H1 (cell line): ENCODE data around the gene DAB2IP. TPM values are rescaled to one million over a fixed set of nuclear protein-coding genes. Genes with fewer than 3 reads are reported as not detected.

ENCODE experiments used
- CREB1 ChIP-seq: IDR thresholded peaks from 2 replicates; pipeline ENCODE4 v1.6.1; 2012; ENCODE audit warnings: inconsistent platforms
- EGR1 ChIP-seq: IDR thresholded peaks from 2 replicates; pipeline ENCODE4 v1.6.1; 2011; ENCODE audit warnings: low read depth, low read length, borderline replicate concordance
- EP300 ChIP-seq, 2 experiments: IDR thresholded peaks; 1 replicate in 1 of 2; 2 replicates in 1 of 2; pipeline ENCODE4 v1.6.1; 2011 to 2012; ENCODE audit warnings: low read depth in 2 of 2, low read length in 2 of 2, mild to moderate bottlenecking in 2 of 2, borderline replicate concordance in 1 of 2, inconsistent platforms in 1 of 2, moderate library complexity in 1 of 2
- KDM4A ChIP-seq: IDR thresholded peaks from one replicate; pipeline ENCODE4 v1.7.1; 2012; ENCODE audit warnings: low read depth, mild to moderate bottlenecking, moderate library complexity, low read length, inconsistent platforms; ENCODE audit not compliant: severe bottlenecking
- TCF12 ChIP-seq: IDR thresholded peaks from 2 replicates; pipeline ENCODE4 v1.6.1; 2011; ENCODE audit warnings: low read depth, mild to moderate bottlenecking, low read length
- USF2 ChIP-seq: IDR thresholded peaks from 2 replicates; pipeline ENCODE4 v1.6.1; 2011; ENCODE audit warnings: low read length, improper control_type of control experiment
- polyA plus RNA-seq, 7 experiments: library from polyadenylated mRNA; depleted of rRNA in 3 of 7; stranded (reverse) in 5 of 7; unstranded in 2 of 7; fragments of >200 nt in 5 of 7; fragments of 200-250 nt in 2 of 7; gene quantifications; 1 replicate in 5 of 7; 2 replicates in 1 of 7; 4 replicates in 1 of 7; pipeline versions ENCODE4 v1.2.1 to v1.2.3, GENCODE V29; 2011 to 2013; ENCODE audit warnings: missing spikeins in 2 of 7, mixed read lengths in 2 of 7
- total RNA-seq: library from RNA; stranded (reverse); fragmentation: NEBNext Ultra II Directional; extraction: Animal tissue kit (Norgen Biotek cat#: 25700); gene quantifications from 2 replicates; pipeline ENCODE4 v1.2.1, GENCODE V29; 2021

Gene DAB2IP
- total and polyA plus RNA-seq, 2 of the 8 experiments (the other 6 are each of a cell fraction or from before 2014, with no cell fraction given), result 19.7 to 39.5 TPM

- no peak for TF ChIP-seq USF2
- TF ChIP-seq EP300 (IDR thresholded peaks at IDR 0.05; ENCODE audit: borderline replicate concordance in 1 of 2, low read depth in 2 of 2, low read length in 2 of 2), result no peak
- no peak for TF ChIP-seq KDM4A
- TF ChIP-seq CREB1, result no peak
- TF ChIP-seq EGR1, result no peak
- TF ChIP-seq TCF12, result no peak
These were observed 83.0 kb downstream of the DAB2IP start (continued) for GRCh38 chr9:121734465-121734864.
